Neural cell (in vitro differentiated cells): ENCODE data around the gene CCDC136. TPM values are rescaled to one million over a fixed set of nuclear protein-coding genes. Genes with fewer than 3 reads are reported as not detected.

Experiments used
- H2AFZ ChIP-seq: fragments of 200-600, 300-800 bp; sonication (generic), shearing (Covaris generic); 2 replicates; pipeline ENCODE4 v1.6.0; 2014; ENCODE audit warnings: low read depth, mild to moderate bottlenecking, antibody characterized with exemption, low read length, moderate library complexity
- H3F3A ChIP-seq: fragments of 200-600 bp; shearing (Covaris generic); 2 replicates; pipeline ENCODE4 v1.6.1; 2016; ENCODE audit warnings: mild to moderate bottlenecking, moderate library complexity, mixed read lengths, antibody characterized with exemption, low read length; ENCODE audit not compliant: insufficient read depth, poor library complexity, severe bottlenecking
- H3K27ac ChIP-seq: fragments of 200-600, 300-800 bp; sonication (generic), shearing (Covaris generic); 2 replicates; pipeline ENCODE4 v1.5.1; 2014; ENCODE audit warnings: mild to moderate bottlenecking, low read length, moderate library complexity
- H3K27me3 ChIP-seq: fragments of 300-800, 200-600 bp; sonication (generic), shearing (Covaris generic); 2 replicates; pipeline ENCODE4 v1.6.0; 2014; ENCODE audit warnings: mild to moderate bottlenecking, low read depth, low read length, moderate library complexity; ENCODE audit not compliant: insufficient read depth
- H3K36me3 ChIP-seq: fragments of 300-800, 200-600 bp; sonication (generic), shearing (Covaris generic); 2 replicates; pipeline ENCODE4 v1.5.1; 2014; ENCODE audit warnings: mild to moderate bottlenecking, antibody characterized with exemption, low read length, moderate library complexity; ENCODE audit not compliant: insufficient read depth
- H3K4me2 ChIP-seq: fragments of 300-800, 200-600 bp; sonication (generic), shearing (Covaris generic); 2 replicates; pipeline ENCODE4 v1.6.0; 2014; ENCODE audit warnings: mild to moderate bottlenecking, low read length
- H3K4me3 ChIP-seq: fragments of 300-800, 200-600 bp; sonication (generic), shearing (Covaris generic); 2 replicates; pipeline ENCODE4 v1.5.1; 2014; ENCODE audit warnings: mild to moderate bottlenecking, low read length, moderate library complexity
- H3K79me2 ChIP-seq: fragments of 200-600 bp; shearing (Covaris generic); replicated peaks from 2 replicates; pipeline ENCODE4 v1.6.0; 2014; ENCODE audit warnings: mild to moderate bottlenecking, low read length, moderate library complexity; ENCODE audit not compliant: insufficient read depth
- H3K9ac ChIP-seq: fragments of 300-800, 200-600 bp; sonication (generic), shearing (Covaris generic); 2 replicates; pipeline ENCODE4 v1.6.1; 2016; ENCODE audit warnings: mild to moderate bottlenecking, low read length, mixed read lengths
- H3K9me2 ChIP-seq: fragments of 200-600 bp; shearing (Covaris generic); 2 replicates; pipeline ENCODE4 v1.6.1; 2016; ENCODE audit warnings: mild to moderate bottlenecking, low read length, mixed read lengths; ENCODE audit not compliant: insufficient read depth
- H3K9me3 ChIP-seq: fragments of 200-600, 300-800 bp; sonication (generic), shearing (Covaris generic); 2 replicates; pipeline ENCODE4 v1.6.1; 2016; ENCODE audit warnings: mild to moderate bottlenecking, mixed run types, low read length, moderate library complexity, mixed read lengths
- H4K20me1 ChIP-seq: fragments of 200-600 bp; shearing (Covaris generic); 2 replicates; pipeline ENCODE4 v1.6.1; 2016; ENCODE audit warnings: mild to moderate bottlenecking, mixed run types; ENCODE audit not compliant: insufficient read depth
- EP300 ChIP-seq: fragments of 450-650 bp; conservative IDR thresholded peaks from 2 replicates; pipeline ENCODE4 v1.6.1; 2014; ENCODE audit warnings: antibody characterized with exemption, mild to moderate bottlenecking, moderate library complexity; ENCODE audit not compliant: poor library complexity, severe bottlenecking
- EZH2 ChIP-seq: fragments of 200-600, 300-800 bp; shearing (Covaris generic), sonication (generic); IDR thresholded peaks from 2 replicates; pipeline ENCODE4 v1.6.1; 2014; ENCODE audit warnings: antibody characterized with exemption, low read length, borderline replicate concordance, mild to moderate bottlenecking; ENCODE audit not compliant: insufficient read depth, poor library complexity, severe bottlenecking
- MXI1 ChIP-seq: fragments of 450-650 bp; conservative IDR thresholded peaks from 2 replicates; pipeline ENCODE4 v1.6.1; 2014; ENCODE audit warnings: antibody characterized with exemption, mild to moderate bottlenecking; ENCODE audit not compliant: poor library complexity, severe bottlenecking
- POLR2AphosphoS5 ChIP-seq: IDR thresholded peaks from 2 replicates; pipeline ENCODE4 v1.6.1; 2012
- RAD21 ChIP-seq: fragments of 450-650 bp; conservative IDR thresholded peaks from 2 replicates; pipeline ENCODE4 v1.6.1; 2014; ENCODE audit warnings: antibody characterized with exemption, mild to moderate bottlenecking, moderate library complexity
- SMC3 ChIP-seq: fragments of 450-650 bp; conservative IDR thresholded peaks from 2 replicates; pipeline ENCODE4 v1.6.1; 2014; ENCODE audit warnings: antibody characterized with exemption, mild to moderate bottlenecking, moderate library complexity; ENCODE audit not compliant: poor library complexity
- TAF1 ChIP-seq: IDR thresholded peaks from 2 replicates; pipeline ENCODE4 v1.6.1; 2012; ENCODE audit warnings: low read depth
- polyA plus RNA-seq: library from polyadenylated mRNA; depleted of rRNA; stranded (reverse); fragments of >200 nt; gene quantifications from 2 replicates; pipeline ENCODE4 v1.2.3, GENCODE V29; 2014
- small RNA-seq, 3 experiments: library from RNA; depleted of rRNA; stranded (forward); fragments of <200 nt; gene quantifications; one replicate each; pipeline ENCODE3, GENCODE V24; 2012
- TF ChIP-seq, protein P1 (sequence below): fragments of 450-650 bp; IDR thresholded peaks from 2 replicates; pipeline ENCODE4 v1.5.1; 2014; ENCODE audit warnings: antibody characterized with exemption, mild to moderate bottlenecking, moderate library complexity; ENCODE audit not compliant: poor library complexity, severe bottlenecking

The CCDC136 gene
- polyA plus RNA-seq, 1 donor from 2014 or later: 42.5 TPM

DNA sequence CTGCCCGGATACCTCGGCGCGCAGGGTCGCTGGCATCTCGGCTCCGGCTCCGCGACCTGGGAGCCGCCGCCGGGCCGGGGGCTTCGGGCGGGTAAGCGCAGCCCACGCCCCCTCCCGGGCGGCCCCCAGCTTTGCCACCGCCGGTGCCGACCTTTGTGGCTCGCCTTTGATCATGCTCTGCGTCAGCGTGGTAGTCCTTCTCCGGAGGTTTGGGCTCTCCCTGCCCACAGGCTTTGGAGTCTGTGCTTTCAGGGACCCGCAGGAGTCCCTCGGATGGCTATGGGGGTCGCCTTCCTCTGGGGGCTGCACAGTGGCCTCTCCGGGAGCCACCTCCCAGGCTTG lies 78.1 kb downstream of the CCDC136 start:
- H2AFZ ChIP-seq: no peak overlapping the region
- no peak for TF ChIP-seq MXI1
- TF ChIP-seq, protein P1, sequence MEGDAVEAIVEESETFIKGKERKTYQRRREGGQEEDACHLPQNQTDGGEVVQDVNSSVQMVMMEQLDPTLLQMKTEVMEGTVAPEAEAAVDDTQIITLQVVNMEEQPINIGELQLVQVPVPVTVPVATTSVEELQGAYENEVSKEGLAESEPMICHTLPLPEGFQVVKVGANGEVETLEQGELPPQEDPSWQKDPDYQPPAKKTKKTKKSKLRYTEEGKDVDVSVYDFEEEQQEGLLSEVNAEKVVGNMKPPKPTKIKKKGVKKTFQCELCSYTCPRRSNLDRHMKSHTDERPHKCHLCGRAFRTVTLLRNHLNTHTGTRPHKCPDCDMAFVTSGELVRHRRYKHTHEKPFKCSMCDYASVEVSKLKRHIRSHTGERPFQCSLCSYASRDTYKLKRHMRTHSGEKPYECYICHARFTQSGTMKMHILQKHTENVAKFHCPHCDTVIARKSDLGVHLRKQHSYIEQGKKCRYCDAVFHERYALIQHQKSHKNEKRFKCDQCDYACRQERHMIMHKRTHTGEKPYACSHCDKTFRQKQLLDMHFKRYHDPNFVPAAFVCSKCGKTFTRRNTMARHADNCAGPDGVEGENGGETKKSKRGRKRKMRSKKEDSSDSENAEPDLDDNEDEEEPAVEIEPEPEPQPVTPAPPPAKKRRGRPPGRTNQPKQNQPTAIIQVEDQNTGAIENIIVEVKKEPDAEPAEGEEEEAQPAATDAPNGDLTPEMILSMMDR: no peak
- no peak for TF ChIP-seq EZH2
- TF ChIP-seq POLR2AphosphoS5: no peak
- TF ChIP-seq TAF1: no peak
- TF ChIP-seq EP300: no peak
- TF ChIP-seq RAD21: no peak
- TF ChIP-seq SMC3: no peak
- no peaks in the 10 kb centered on the region for H3K9me2 ChIP-seq
- H3K27me3 ChIP-seq: peaks cover 27% of the 10 kb centered on the region
- no peaks in the 10 kb centered on the region for H4K20me1 ChIP-seq
- H3K36me3 ChIP-seq: no peaks in the 10 kb centered on the region
- H3K4me3 ChIP-seq: peak overlapping the region; percentile 67
- no peaks in the 10 kb centered on the region for H3F3A ChIP-seq
- no peak overlapping the region for H3K27ac ChIP-seq
- no peak overlapping the region for H3K4me2 ChIP-seq
- no peaks in the 10 kb centered on the region for H3K9me3 ChIP-seq
- no peak overlapping the region for H3K9ac ChIP-seq
- no peaks in the 10 kb centered on the region for H3K79me2 ChIP-seq

GRCh38 chr7:128871050-128871449 lies 79.3 kb downstream of the CCDC136 start:
- Histone ChIP-seq H3K27me3 (peaks cover 27% of the 10 kb centered on the region), H3K9ac (no peak overlapping the region)
- TF ChIP-seq, protein P1: no peak

More at GRCh38 chr7:128871050-128871449, 79.3 kb downstream of the CCDC136 start:
- Histone ChIP-seq H3K27ac (no peak overlapping the region), H3K4me3 (no peak overlapping the region), H3K4me2 (no peak overlapping the region), H4K20me1 (no peaks in the 10 kb centered on the region), H2AFZ (no peak overlapping the region), H3K9me3 (no peaks in the 10 kb centered on the region), H3K9me2 (no peaks in the 10 kb centered on the region), H3K79me2 (no peaks in the 10 kb centered on the region), H3F3A (no peaks in the 10 kb centered on the region), H3K36me3 (no peaks in the 10 kb centered on the region)

Small RNA genes within 50 kb of the gene (small RNA-seq; reads per million reads assigned to genes)
- 0 to 0.03 (median 0) reads per million in 3 experiments for gene RN7SL81P

Other genes with a start within 250 kb of the CCDC136 start
- 1.7 and 2.8 TPM in 2 replicates for gene GARIN1A, start 119.7 kb upstream of the CCDC136 start, polyA plus RNA-seq
- gene CALU, start 52.6 kb upstream of the CCDC136 start, polyA plus RNA-seq: 31.8 and 38.1 TPM in 2 replicates
- 1.2 and 1.9 TPM in 2 replicates for gene OPN1SW, start 16.2 kb upstream of the CCDC136 start, polyA plus RNA-seq
- gene FLNC, start 38.4 kb downstream of the CCDC136 start, polyA plus RNA-seq: 0.36 and 0.60 TPM in 2 replicates
- gene ATP6V1F, start 70.9 kb downstream of the CCDC136 start, polyA plus RNA-seq: 228 and 246 TPM in 2 replicates
- gene KCP, start 118.7 kb downstream of the CCDC136 start, polyA plus RNA-seq: 0.31 and 0.54 TPM in 2 replicates
- gene IRF5, start 146.0 kb downstream of the CCDC136 start, polyA plus RNA-seq: not detected in 2 replicates